ENCODE results near the gene C2CD4A.

Gene C2CD4A

DNA sequence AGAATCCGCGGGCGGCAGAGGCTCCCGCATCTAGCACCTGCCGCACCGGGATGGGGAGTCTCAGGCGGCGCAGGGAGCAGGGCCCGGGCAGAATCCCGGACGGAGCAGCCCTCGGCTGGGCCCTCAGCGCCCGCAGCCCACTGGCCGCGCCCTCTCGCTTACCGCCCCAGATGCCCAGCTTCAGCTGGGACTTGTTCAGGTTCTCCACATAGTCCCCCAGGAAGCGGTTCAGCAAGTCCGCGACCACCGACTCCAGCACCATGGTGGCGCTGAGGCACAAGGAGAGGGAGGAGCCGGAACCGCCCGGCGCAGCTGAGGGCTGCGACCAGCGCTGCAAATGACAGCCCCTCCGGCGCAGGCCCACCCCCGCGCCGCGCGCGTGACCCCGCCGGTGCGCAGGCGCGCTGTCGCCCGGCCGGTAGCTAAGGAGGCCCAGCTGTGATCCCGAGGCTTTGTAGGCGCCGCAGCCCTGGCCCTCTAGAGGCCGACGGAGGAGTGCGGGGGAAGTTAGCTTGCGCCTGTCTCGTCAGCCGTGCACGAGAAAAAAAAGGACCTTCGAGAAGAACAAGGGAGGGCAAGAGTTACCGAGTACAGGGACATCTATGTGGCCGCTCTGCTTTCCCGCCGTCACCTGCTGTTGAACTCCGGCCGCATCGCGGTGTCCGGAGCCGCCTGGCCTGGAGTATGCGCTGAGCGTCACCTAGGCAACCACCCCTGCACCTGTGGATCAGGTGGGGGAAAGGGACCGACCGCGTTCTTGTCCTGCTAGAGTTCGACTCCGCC lies 6.5 kb upstream of the C2CD4A start, which contains the start of gene VPS13C:
Gene VPS13C (minus strand): TSS at position 335 of the 783 bp plus-strand sequence. CDS start 73 bp downstream, at position 262.
- peak; percentile 94 for ATAC-seq

DNA sequence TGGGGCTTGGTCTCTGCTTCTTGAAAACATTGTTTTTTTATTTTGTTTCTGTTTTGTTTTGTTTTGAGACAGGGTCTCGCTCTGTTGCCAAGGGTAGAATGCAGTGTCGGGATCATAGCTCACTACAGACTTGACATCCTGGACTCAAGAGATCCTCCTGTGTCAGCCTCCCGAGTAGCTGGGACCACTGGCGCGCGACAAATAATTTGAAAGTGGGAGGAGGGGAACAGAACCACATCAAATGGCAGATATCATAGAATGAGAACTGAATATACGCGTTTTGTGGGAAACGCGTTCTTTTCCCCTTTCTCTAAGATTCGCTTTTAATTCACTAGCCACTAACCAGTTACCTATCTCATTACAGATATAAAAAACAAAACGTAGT lies 5.9 kb upstream of the C2CD4A start:
- no peak for ATAC-seq
- no peak for TF ChIP-seq ZNF70 (CRISPR knock-in tag; IDR thresholded peaks at IDR 0.05)
- no peak for TF ChIP-seq ESRRG (CRISPR knock-in tag; IDR thresholded peaks at IDR 0.05)
- no peak for TF ChIP-seq ZNF565 (CRISPR knock-in tag; conservative IDR thresholded peaks at IDR 0.05; ENCODE audit: low read depth)
- TF ChIP-seq, protein P1, sequence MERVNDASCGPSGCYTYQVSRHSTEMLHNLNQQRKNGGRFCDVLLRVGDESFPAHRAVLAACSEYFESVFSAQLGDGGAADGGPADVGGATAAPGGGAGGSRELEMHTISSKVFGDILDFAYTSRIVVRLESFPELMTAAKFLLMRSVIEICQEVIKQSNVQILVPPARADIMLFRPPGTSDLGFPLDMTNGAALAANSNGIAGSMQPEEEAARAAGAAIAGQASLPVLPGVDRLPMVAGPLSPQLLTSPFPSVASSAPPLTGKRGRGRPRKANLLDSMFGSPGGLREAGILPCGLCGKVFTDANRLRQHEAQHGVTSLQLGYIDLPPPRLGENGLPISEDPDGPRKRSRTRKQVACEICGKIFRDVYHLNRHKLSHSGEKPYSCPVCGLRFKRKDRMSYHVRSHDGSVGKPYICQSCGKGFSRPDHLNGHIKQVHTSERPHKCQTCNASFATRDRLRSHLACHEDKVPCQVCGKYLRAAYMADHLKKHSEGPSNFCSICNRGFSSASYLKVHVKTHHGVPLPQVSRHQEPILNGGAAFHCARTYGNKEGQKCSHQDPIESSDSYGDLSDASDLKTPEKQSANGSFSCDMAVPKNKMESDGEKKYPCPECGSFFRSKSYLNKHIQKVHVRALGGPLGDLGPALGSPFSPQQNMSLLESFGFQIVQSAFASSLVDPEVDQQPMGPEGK (CRISPR knock-in tag; IDR thresholded peaks at IDR 0.05; ENCODE audit: borderline replicate concordance): no peak
- TF ChIP-seq TCF4 (CRISPR knock-in tag; IDR thresholded peaks at IDR 0.05; ENCODE audit: borderline replicate concordance): no peak
- no peak for TF ChIP-seq ARNTL (CRISPR knock-in tag; IDR thresholded peaks at IDR 0.05; ENCODE audit: borderline replicate concordance, low read depth)
- TF ChIP-seq, protein P2, sequence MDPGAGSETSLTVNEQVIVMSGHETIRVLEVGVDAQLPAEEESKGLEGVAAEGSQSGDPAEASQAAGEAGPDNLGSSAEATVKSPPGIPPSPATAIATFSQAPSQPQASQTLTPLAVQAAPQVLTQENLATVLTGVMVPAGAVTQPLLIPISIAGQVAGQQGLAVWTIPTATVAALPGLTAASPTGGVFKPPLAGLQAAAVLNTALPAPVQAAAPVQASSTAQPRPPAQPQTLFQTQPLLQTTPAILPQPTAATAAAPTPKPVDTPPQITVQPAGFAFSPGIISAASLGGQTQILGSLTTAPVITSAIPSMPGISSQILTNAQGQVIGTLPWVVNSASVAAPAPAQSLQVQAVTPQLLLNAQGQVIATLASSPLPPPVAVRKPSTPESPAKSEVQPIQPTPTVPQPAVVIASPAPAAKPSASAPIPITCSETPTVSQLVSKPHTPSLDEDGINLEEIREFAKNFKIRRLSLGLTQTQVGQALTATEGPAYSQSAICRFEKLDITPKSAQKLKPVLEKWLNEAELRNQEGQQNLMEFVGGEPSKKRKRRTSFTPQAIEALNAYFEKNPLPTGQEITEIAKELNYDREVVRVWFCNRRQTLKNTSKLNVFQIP (CRISPR knock-in tag; IDR thresholded peaks at IDR 0.05; ENCODE audit: borderline replicate concordance, low read depth): no peak
- TF ChIP-seq GLIS3 (CRISPR knock-in tag; IDR thresholded peaks at IDR 0.05): no peak
- TF ChIP-seq, protein P3, sequence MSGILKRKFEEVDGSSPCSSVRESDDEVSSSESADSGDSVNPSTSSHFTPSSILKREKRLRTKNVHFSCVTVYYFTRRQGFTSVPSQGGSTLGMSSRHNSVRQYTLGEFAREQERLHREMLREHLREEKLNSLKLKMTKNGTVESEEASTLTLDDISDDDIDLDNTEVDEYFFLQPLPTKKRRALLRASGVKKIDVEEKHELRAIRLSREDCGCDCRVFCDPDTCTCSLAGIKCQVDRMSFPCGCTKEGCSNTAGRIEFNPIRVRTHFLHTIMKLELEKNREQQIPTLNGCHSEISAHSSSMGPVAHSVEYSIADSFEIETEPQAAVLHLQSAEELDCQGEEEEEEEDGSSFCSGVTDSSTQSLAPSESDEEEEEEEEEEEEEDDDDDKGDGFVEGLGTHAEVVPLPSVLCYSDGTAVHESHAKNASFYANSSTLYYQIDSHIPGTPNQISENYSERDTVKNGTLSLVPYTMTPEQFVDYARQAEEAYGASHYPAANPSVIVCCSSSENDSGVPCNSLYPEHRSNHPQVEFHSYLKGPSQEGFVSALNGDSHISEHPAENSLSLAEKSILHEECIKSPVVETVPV (CRISPR knock-in tag; IDR thresholded peaks at IDR 0.05): no peak
- TF ChIP-seq ISL1 (CRISPR knock-in tag; IDR thresholded peaks at IDR 0.05): no peak

More for the DNA sequence above, 6.5 kb upstream of the C2CD4A start, which contains the start of gene VPS13C:
- TF ChIP-seq TOX (CRISPR knock-in tag; IDR thresholded peaks at IDR 0.05; ENCODE audit: borderline replicate concordance) (no peak), ZFP3 (CRISPR knock-in tag; IDR thresholded peaks at IDR 0.05) (0 out of 2 replicates have a peak, but pooled peaks have one; percentile 23), ZNF8 (CRISPR knock-in tag; IDR thresholded peaks at IDR 0.05) (no peak), SNAI2 (CRISPR knock-in tag; IDR thresholded peaks at IDR 0.05) (0 out of 2 replicates have a peak, but pooled peaks have one; percentile 2), BACH2 (CRISPR knock-in tag; IDR thresholded peaks at IDR 0.05; ENCODE audit: borderline replicate concordance) (no peak)

DNA sequence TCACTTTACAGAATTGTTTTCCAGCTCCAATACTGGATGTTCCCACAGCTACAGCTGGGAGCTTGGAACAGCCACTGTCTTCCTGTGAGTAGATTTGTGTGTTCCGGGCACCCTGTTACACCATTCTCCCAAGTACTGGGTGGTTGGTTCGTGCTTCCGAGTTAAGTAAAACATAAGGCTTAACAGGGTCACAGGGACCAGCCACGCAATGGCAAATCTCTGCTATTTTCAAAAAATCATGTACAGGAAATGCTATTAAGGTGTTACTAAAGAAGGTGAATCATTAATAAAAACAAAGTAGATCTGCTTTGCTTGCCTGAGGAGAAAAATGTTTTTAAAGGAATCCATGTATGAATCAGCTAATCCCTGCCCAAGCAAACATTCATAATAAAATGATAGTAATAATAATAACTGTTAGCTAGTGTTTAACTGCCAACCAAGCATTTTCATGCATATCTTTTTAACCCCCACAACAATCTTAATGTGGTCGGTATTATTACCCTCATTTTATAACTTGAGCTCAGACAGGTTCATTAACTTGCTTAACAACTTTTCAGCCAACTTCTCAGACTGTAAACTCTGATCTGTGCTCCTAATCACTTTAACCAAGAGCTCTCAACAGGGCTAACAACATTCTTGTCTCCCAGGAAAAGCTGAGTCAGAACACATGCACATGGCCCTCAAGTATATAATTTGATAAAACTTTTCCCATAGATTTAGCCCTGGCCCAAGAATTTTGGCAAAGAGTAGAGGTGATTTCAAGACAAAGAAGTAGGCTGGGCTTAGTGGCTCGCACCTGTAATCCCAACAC lies 2.7 kb upstream of the C2CD4A start:
- TF ChIP-seq, protein P1 (CRISPR knock-in tag; IDR thresholded peaks at IDR 0.05; ENCODE audit: borderline replicate concordance): 0 out of 2 replicates have a peak, but pooled peaks have one; percentile 16
- TF ChIP-seq ISL1 (CRISPR knock-in tag; IDR thresholded peaks at IDR 0.05): peak; percentile 67
- no peak for TF ChIP-seq TOX (CRISPR knock-in tag; IDR thresholded peaks at IDR 0.05; ENCODE audit: borderline replicate concordance)
- TF ChIP-seq, protein P3 (CRISPR knock-in tag; IDR thresholded peaks at IDR 0.05): no peak
- TF ChIP-seq, protein P4, sequence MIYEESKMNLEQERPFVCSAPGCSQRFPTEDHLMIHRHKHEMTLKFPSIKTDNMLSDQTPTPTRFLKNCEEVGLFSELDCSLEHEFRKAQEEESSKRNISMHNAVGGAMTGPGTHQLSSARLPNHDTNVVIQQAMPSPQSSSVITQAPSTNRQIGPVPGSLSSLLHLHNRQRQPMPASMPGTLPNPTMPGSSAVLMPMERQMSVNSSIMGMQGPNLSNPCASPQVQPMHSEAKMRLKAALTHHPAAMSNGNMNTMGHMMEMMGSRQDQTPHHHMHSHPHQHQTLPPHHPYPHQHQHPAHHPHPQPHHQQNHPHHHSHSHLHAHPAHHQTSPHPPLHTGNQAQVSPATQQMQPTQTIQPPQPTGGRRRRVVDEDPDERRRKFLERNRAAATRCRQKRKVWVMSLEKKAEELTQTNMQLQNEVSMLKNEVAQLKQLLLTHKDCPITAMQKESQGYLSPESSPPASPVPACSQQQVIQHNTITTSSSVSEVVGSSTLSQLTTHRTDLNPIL (CRISPR knock-in tag; IDR thresholded peaks at IDR 0.05; ENCODE audit: low read depth): no peak
- no peak for TF ChIP-seq CSDC2 (CRISPR knock-in tag; IDR thresholded peaks at IDR 0.05)
- no peak for TF ChIP-seq PPARA (CRISPR knock-in tag; IDR thresholded peaks at IDR 0.05; ENCODE audit: borderline replicate concordance)
- TF ChIP-seq TCF4 (CRISPR knock-in tag; IDR thresholded peaks at IDR 0.05; ENCODE audit: borderline replicate concordance): no peak
- no peak for TF ChIP-seq SNAI2 (CRISPR knock-in tag; IDR thresholded peaks at IDR 0.05)
- no peak for TF ChIP-seq ZNF70 (CRISPR knock-in tag; IDR thresholded peaks at IDR 0.05)
- no peak for TF ChIP-seq GLIS3 (CRISPR knock-in tag; IDR thresholded peaks at IDR 0.05)
- TF ChIP-seq, protein P5, sequence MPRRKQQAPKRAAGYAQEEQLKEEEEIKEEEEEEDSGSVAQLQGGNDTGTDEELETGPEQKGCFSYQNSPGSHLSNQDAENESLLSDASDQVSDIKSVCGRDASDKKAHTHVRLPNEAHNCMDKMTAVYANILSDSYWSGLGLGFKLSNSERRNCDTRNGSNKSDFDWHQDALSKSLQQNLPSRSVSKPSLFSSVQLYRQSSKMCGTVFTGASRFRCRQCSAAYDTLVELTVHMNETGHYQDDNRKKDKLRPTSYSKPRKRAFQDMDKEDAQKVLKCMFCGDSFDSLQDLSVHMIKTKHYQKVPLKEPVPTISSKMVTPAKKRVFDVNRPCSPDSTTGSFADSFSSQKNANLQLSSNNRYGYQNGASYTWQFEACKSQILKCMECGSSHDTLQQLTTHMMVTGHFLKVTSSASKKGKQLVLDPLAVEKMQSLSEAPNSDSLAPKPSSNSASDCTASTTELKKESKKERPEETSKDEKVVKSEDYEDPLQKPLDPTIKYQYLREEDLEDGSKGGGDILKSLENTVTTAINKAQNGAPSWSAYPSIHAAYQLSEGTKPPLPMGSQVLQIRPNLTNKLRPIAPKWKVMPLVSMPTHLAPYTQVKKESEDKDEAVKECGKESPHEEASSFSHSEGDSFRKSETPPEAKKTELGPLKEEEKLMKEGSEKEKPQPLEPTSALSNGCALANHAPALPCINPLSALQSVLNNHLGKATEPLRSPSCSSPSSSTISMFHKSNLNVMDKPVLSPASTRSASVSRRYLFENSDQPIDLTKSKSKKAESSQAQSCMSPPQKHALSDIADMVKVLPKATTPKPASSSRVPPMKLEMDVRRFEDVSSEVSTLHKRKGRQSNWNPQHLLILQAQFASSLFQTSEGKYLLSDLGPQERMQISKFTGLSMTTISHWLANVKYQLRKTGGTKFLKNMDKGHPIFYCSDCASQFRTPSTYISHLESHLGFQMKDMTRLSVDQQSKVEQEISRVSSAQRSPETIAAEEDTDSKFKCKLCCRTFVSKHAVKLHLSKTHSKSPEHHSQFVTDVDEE (CRISPR knock-in tag; IDR thresholded peaks at IDR 0.05): no peak

More for the DNA sequence above, 2.7 kb upstream of the C2CD4A start:
- ATAC-seq: no peak
